GM23248 (cell line): ENCODE data around the gene ATP10D. TPM values are rescaled to one million over a fixed set of nuclear protein-coding genes. Genes with fewer than 3 reads are reported as not detected.
A peak's percentile ranks its signal among the peaks of the same experiment; 100 is the strongest.

Source experiments
- DNase-seq: peaks from one replicate; pipeline ENCODE4 v3.0.0-alpha.2; 2015
- H2AFZ ChIP-seq: fragments of 200-600 bp; sonication (generic); 2 replicates; pipeline ENCODE4 v1.6.1; 2016; ENCODE audit warnings: antibody characterized with exemption
- H3F3A ChIP-seq: fragments of 200-600 bp; sonication (generic); 2 replicates; pipeline ENCODE4 v1.6.1; 2016; ENCODE audit warnings: mild to moderate bottlenecking, antibody characterized with exemption, mixed run types; ENCODE audit not compliant: insufficient read depth
- H3K27ac ChIP-seq: fragments of 200-600 bp; sonication (generic); 2 replicates; pipeline ENCODE4 v1.5.1; 2016; ENCODE audit warnings: mild to moderate bottlenecking
- H3K27me3 ChIP-seq: fragments of 200-600 bp; sonication (generic); replicated peaks from 2 replicates; pipeline ENCODE4 v1.6.1; 2016; ENCODE audit warnings: mild to moderate bottlenecking; ENCODE audit not compliant: insufficient read depth
- H3K36me3 ChIP-seq: fragments of 200-600 bp; sonication (generic); 2 replicates; pipeline ENCODE4 v1.6.1; 2016; ENCODE audit warnings: low read depth, mild to moderate bottlenecking
- H3K4me1 ChIP-seq: fragments of 200-600 bp; sonication (generic); 2 replicates; pipeline ENCODE4 v1.6.1; 2016; ENCODE audit warnings: mild to moderate bottlenecking; ENCODE audit not compliant: insufficient read depth
- H3K4me2 ChIP-seq: fragments of 200-600 bp; sonication (generic); one replicate; pipeline ENCODE4 v1.6.1; 2016; ENCODE audit warnings: mild to moderate bottlenecking; ENCODE audit not compliant: unreplicated experiment
- H3K4me3 ChIP-seq: fragments of 200-600 bp; sonication (generic); 2 replicates; pipeline ENCODE4 v1.5.1; 2016; ENCODE audit warnings: mild to moderate bottlenecking
- H3K79me2 ChIP-seq: fragments of 200-600 bp; sonication (generic); 2 replicates; pipeline ENCODE4 v1.6.1; 2016; ENCODE audit warnings: mild to moderate bottlenecking; ENCODE audit not compliant: insufficient read depth
- H3K9ac ChIP-seq: fragments of 200-600 bp; sonication (generic); 2 replicates; pipeline ENCODE4 v1.6.1; 2016; ENCODE audit warnings: mild to moderate bottlenecking
- H3K9me2 ChIP-seq: fragments of 200-600 bp; sonication (generic); 2 replicates; pipeline ENCODE4 v1.6.1; 2016; ENCODE audit warnings: mixed run types, mild to moderate bottlenecking, moderate library complexity; ENCODE audit not compliant: insufficient read depth
- H3K9me3 ChIP-seq: fragments of 200-600 bp; sonication (generic); one replicate; pipeline ENCODE4 v1.6.1; 2017; ENCODE audit warnings: low read depth
- H4K20me1 ChIP-seq: fragments of 200-600 bp; sonication (generic); 2 replicates; pipeline ENCODE4 v1.6.0; 2016; ENCODE audit not compliant: insufficient read depth
- EZH2 ChIP-seq: fragments of 200-600 bp; sonication (generic); IDR thresholded peaks from 2 replicates; pipeline ENCODE4 v1.6.1; 2018; ENCODE audit warnings: antibody characterized with exemption, mild to moderate bottlenecking; ENCODE audit not compliant: insufficient read depth, poor library complexity, severe bottlenecking
- EZH2phosphoT487 ChIP-seq: fragments of 200-600 bp; sonication (generic); IDR thresholded peaks from 2 replicates; pipeline ENCODE4 v1.6.1; 2018; ENCODE audit warnings: antibody characterized with exemption, moderate library complexity, mild to moderate bottlenecking, low read depth; ENCODE audit not compliant: insufficient read depth
- WGBS, 2 experiments: methylation state at CpG; one replicate each; pipeline ENCODE4 v1.1.6; 2015 to 2017; ENCODE audit warnings: low lambda C conversion rate in 2 of 2, low coverage in 1 of 2; ENCODE audit errors: missing lambda C conversion rate in 2 of 2; 5-methylcytosine and 5-hydroxymethylcytosine counted together
- in situ Hi-C: fragments of 300-500 bp; cut with MboI; formaldehyde crosslinking; loops from 2 replicates; pipeline ENCODE4 v1.15.0; 2020
- polyA plus RNA-seq: library from polyadenylated mRNA; unstranded; fragments of >200 nt; fragmentation: Nextera tagmentation; extraction: Ambion mirVana; gene quantifications from 2 replicates; pipeline ENCODE4 v1.2.1, GENCODE V29; 2016
- total RNA-seq: library from RNA; depleted of rRNA; stranded (reverse); fragments of >200 nt; shearing (Covaris generic); gene quantifications from 2 replicates; pipeline ENCODE4 v1.2.3, GENCODE V29; 2014

The ATP10D gene
- total and polyA plus RNA-seq, 2 experiments from 2014 or later: 34.9 to 45.4 TPM

DNA sequence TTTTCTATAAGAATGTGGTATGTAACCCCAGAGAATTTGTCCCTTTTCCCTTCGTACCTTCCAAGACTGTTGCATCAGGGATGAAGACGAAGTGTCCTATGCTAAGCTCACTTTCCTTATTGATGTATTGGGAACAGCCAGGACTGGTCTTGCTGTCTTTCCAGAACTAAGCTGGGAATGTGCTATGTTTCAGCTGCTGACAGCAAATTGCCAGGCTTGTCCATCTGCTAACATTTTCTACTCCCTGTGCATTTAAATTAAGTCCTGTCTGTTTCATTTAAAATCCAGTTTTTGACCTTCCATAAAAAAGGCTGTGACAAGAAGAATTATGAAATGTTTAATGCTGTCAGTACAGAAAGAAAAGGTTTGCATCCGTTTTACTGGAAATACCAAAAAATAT, 87.9 kb downstream of the ATP10D start:
- H3K4me2 ChIP-seq: no peak overlapping the region
- no peaks in the 10 kb centered on the region for H3K9me3 ChIP-seq
- no peaks in the 10 kb centered on the region for H3K79me2 ChIP-seq
- WGBS, 2 experiments: 93 to 96% methylated on average over 3 of the region's 3 CpGs
- H3K27me3 ChIP-seq: no peaks in the 10 kb centered on the region
- no peaks in the 10 kb centered on the region; the same call in 1 of the 2 replicates for H3K4me1 ChIP-seq
- DNase-seq: no peak
- no peak overlapping the region for H3K27ac ChIP-seq
- H3K9me2 ChIP-seq: no peaks in the 10 kb centered on the region
- in situ Hi-C loops: no loop called here
- no peaks in the 10 kb centered on the region for H4K20me1 ChIP-seq
- TF ChIP-seq EZH2phosphoT487 (no peak), EZH2 (no peak)
- H3F3A ChIP-seq: no peaks in the 10 kb centered on the region
- peaks cover 67% of the 10 kb centered on the region for H3K36me3 ChIP-seq
- H2AFZ ChIP-seq: no peak overlapping the region
- no peak overlapping the region for H3K4me3 ChIP-seq
- no peak overlapping the region for H3K9ac ChIP-seq

DNA sequence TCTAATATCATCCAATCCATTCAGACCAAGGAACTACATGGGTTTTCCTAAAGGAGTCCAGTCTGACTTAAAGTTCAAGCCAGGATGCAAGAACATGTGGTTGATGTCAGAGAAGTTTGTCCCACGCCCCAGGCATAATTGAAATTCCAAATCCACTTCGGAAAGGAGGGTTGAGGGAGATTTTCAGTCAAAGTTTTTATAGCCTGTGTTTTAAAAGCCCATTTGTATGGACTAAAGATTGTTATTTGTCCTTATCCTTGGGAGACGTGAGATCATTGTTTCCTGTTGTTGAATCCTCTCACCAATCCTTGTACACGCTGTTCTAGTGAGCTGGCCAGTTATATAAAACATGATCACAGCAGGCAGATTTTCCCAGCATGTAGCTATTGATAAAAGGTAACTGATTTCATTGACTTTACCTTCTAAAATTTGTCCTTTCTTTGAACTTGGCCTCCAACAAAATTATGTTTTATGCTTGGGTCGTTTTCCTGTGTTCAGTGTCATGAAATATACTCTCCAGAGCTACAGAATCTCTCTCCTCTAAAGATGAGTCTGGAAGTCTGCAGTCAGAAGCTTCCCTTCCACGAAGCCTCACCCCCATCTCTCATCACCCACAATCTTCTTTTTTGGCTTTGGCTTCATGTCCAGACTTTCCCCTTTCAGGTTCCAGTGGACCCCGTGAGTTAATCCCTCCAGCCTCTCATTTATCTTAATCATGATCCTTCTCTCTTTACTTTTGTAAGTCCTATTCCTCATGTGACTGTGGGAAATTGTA, 92.9 kb downstream of the ATP10D start:
- Histone ChIP-seq H2AFZ (no peak overlapping the region), H3K79me2 (no peaks in the 10 kb centered on the region), H3K9me3 (no peaks in the 10 kb centered on the region), H3K4me3 (no peak overlapping the region), H3K4me1 (no peaks in the 10 kb centered on the region), H3K27me3 (no peaks in the 10 kb centered on the region), H3F3A (no peaks in the 10 kb centered on the region), H3K9me2 (no peaks in the 10 kb centered on the region), H3K36me3 (peaks cover 74% of the 10 kb centered on the region), H3K9ac (no peak overlapping the region), H4K20me1 (no peaks in the 10 kb centered on the region), H3K4me2 (no peak overlapping the region), H3K27ac (no peak overlapping the region)
- in situ Hi-C loops: no loop called here
- TF ChIP-seq EZH2phosphoT487 (no peak), EZH2 (no peak)
- WGBS, 2 experiments: 44 to 47% methylated on average over 7 of the region's 7 CpGs
- DNase-seq: peak; percentile 14

DNA sequence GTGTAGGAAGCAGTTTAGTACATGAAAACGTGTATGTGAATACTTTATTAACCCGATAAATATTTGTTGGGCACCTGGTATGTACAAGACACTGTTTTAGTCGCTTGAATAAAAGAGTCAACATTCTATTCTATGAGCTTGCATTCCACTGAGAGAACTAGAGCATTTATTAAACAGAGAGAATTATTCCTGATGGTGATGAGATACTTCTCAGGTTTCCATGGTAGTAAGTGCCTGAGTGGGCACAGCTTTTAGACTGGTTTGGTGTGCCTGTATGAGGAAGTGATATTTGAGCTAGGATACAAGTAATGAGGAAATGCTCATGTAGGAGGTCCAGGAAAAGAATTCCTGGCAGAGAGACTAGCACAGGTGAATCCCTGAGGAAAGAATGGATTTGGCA, 94.2 kb downstream of the ATP10D start:
- DNase-seq: no peak

DNA sequence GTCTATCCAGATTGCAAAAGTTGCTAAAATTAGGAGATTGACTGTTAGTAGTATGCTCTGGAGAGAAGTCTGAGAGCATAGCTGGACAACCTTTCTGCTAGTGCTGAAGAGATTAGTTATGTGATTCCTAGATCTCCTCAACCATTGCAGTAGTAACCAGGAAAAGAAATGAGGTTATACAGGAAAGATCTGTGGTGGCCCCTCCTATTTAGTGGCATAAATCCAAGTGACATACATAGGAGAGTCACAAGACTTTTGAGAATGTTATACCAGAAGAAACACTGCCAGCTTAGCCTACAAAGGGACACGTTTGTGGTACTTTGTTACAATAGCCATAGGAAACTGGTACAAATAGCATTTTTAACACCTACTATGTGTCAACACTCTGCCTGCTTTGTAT, 105.2 kb downstream of the ATP10D start:
- Histone ChIP-seq H3K9me2 (no peaks in the 10 kb centered on the region), H3F3A (no peaks in the 10 kb centered on the region), H3K4me2 (no peak overlapping the region), H3K9me3 (no peaks in the 10 kb centered on the region), H3K9ac (no peak overlapping the region), H3K36me3 (peaks cover 90% of the 10 kb centered on the region), H3K4me3 (no peak overlapping the region), H3K4me1 (no peaks in the 10 kb centered on the region), H3K27me3 (no peaks in the 10 kb centered on the region), H3K79me2 (no peaks in the 10 kb centered on the region), H2AFZ (no peak overlapping the region), H3K27ac (no peak overlapping the region), H4K20me1 (no peaks in the 10 kb centered on the region)
- no peak for DNase-seq
- TF ChIP-seq EZH2 (no peak), EZH2phosphoT487 (no peak)
- in situ Hi-C loops: no loop called here
- WGBS, 2 experiments: 85 to 100% methylated on average over 1 of the region's 1 CpG

More for the DNA sequence above, 94.2 kb downstream of the ATP10D start:
- 84 to 85% methylated on average over 3 of the region's 3 CpGs for WGBS, 2 experiments
- H3F3A ChIP-seq: no peaks in the 10 kb centered on the region
- no peaks in the 10 kb centered on the region for H3K9me3 ChIP-seq
- no peak overlapping the region for H3K9ac ChIP-seq
- peaks cover 70% of the 10 kb centered on the region for H3K36me3 ChIP-seq
- no peaks in the 10 kb centered on the region for H3K27me3 ChIP-seq
- no peaks in the 10 kb centered on the region for H3K79me2 ChIP-seq
- no peaks in the 10 kb centered on the region for H3K4me1 ChIP-seq
- TF ChIP-seq EZH2phosphoT487: no peak
- TF ChIP-seq EZH2: no peak
- in situ Hi-C loops: no loop called here
- no peak overlapping the region for H3K27ac ChIP-seq
- H3K4me3 ChIP-seq: no peak overlapping the region
- no peaks in the 10 kb centered on the region for H3K9me2 ChIP-seq
- no peak overlapping the region for H2AFZ ChIP-seq
- no peaks in the 10 kb centered on the region for H4K20me1 ChIP-seq
- no peak overlapping the region for H3K4me2 ChIP-seq
